Body of pancreas (tissue), 4 donors: ENCODE measurements around the gene C10orf90.

Experiments
- CTCF ChIP-seq, 7 experiments: fragments of 450-650 bp in 4 of 7; fragments of 200-600 bp in 3 of 7; sonication (generic) in 3 of 7; IDR thresholded peaks; one replicate each; pipeline ENCODE4 v1.5.1; 2016 to 2019; ENCODE audit warnings: antibody characterized with exemption in 7 of 7
- POLR2A ChIP-seq, 3 donors: fragments of 450-650 bp; IDR thresholded peaks; one replicate each; pipeline ENCODE4 v1.6.1; 2016; ENCODE audit warnings: antibody characterized with exemption in 3 of 3, mild to moderate bottlenecking in 2 of 3

GRCh38 chr10:126437635-126438406 lies 232.7 kb downstream of the C10orf90 start:
- TF ChIP-seq CTCF (IDR thresholded peaks at IDR 0.05) (no peak), POLR2A (IDR thresholded peaks at IDR 0.05) (no peak)
